Activated CD8-positive, alpha-beta T cell treated with anti-CD3 and anti-CD28 coated beads, Interleukin-2, amount 10 ng/mL, durations not matched to agents 7 days and 5 days (primary cell): ENCODE measurements around the gene APLF. TPM values are rescaled to one million over a fixed set of nuclear protein-coding genes. Genes with fewer than 3 reads are reported as not detected.

ENCODE experiments used
- ATAC-seq: fragments of 150-1000 bp; cut with Tn5 transposase; one replicate; pipeline ENCODE4 v1.10.0; 2021; ENCODE audit warnings: moderate library complexity
- CTCF ChIA-PET: fragments of 350-600 bp; sonication (Branson Sonifier 250); formaldehyde crosslinking; loops from one replicate; lab custom pipeline; 2021; ENCODE audit warnings: antibody characterized with exemption; lab: Charles Lee
- POLR2A ChIA-PET: fragments of 350-600 bp; sonication (Branson Sonifier 250); formaldehyde crosslinking; loops from one replicate; lab custom pipeline; 2021; ENCODE audit warnings: antibody characterized with exemption; lab: Charles Lee
- DNase-seq: peaks from one replicate; pipeline ENCODE4 v3.0.0-alpha.2; 2020
- H3K27ac Mint-ChIP-seq: one replicate; pipeline ENCODE4 v1.8.0; 2021; ENCODE audit warnings: mild to moderate bottlenecking, mixed read lengths
- H3K27me3 Mint-ChIP-seq: one replicate; pipeline ENCODE4 v1.8.0; 2021; ENCODE audit warnings: low read depth, mixed read lengths
- H3K36me3 Mint-ChIP-seq: one replicate; pipeline ENCODE4 v1.8.0; 2021; ENCODE audit warnings: low read depth, mixed read lengths
- H3K4me1 Mint-ChIP-seq: one replicate; pipeline ENCODE4 v1.8.0; 2021; ENCODE audit warnings: low read depth, mixed read lengths
- H3K4me3 Mint-ChIP-seq: one replicate; pipeline ENCODE4 v1.8.0; 2021; ENCODE audit warnings: mild to moderate bottlenecking, mixed read lengths
- H3K9me3 Mint-ChIP-seq: one replicate; pipeline ENCODE4 v1.8.0; 2022; ENCODE audit warnings: mixed read lengths; ENCODE audit not compliant: insufficient read depth
- total RNA-seq, 2 experiments: library from RNA; stranded (reverse); gene quantifications; one replicate each; pipeline ENCODE4 v1.2.3, GENCODE V29; 2021

Gene APLF
- total RNA-seq, 2 experiments from 2014 or later = 2.2 to 2.6 TPM

GRCh38 chr2:68612765-68613519 is 145.6 kb downstream of the APLF start:
- Mint-ChIP-seq H3K36me3 (peaks cover 3% of the 10 kb centered on the region), H3K4me1 (no peaks in the 10 kb centered on the region), H3K4me3 (no peak overlapping the region), H3K9me3 (peaks cover 15% of the 10 kb centered on the region), H3K27me3 (no peaks in the 10 kb centered on the region), H3K27ac (no peak overlapping the region)
- POLR2A ChIA-PET = no interaction called here
- ATAC-seq = no peak
- DNase-seq = no peak
- CTCF ChIA-PET = interaction anchor here (1.1 kb wide), 1 partner anchor 18 kb away, joined by 4 read pairs; no protein-coding TSS in a partner anchor

- no peak overlapping the region for H3K27ac Mint-ChIP-seq
- H3K27me3 Mint-ChIP-seq = no peaks in the 10 kb centered on the region
- no peaks in the 10 kb centered on the region for H3K4me1 Mint-ChIP-seq
- POLR2A ChIA-PET = no interaction called here
- CTCF ChIA-PET = no interaction called here
- ATAC-seq (no peak), DNase-seq (no peak)
- no peaks in the 10 kb centered on the region for H3K36me3 Mint-ChIP-seq
- H3K4me3 Mint-ChIP-seq = no peak overlapping the region
- H3K9me3 Mint-ChIP-seq = no peaks in the 10 kb centered on the region
These were observed 153.4 kb downstream of the APLF start for GRCh38 chr2:68620772-68621171.

GRCh38 chr2:68623820-68624219 is 156.4 kb downstream of the APLF start:
- CTCF ChIA-PET = interaction anchor here (1.1 to 2.2 kb wide), 2 partner anchors 29 to 85 kb away, joined by 3 to 8 read pairs; no protein-coding TSS in a partner anchor
- DNase-seq (no peak), ATAC-seq (no peak)
- H3K4me3 Mint-ChIP-seq = no peak overlapping the region
- peaks cover 7% of the 10 kb centered on the region for H3K27me3 Mint-ChIP-seq
- no peak overlapping the region for H3K27ac Mint-ChIP-seq
- H3K4me1 Mint-ChIP-seq = no peaks in the 10 kb centered on the region
- peaks cover 2% of the 10 kb centered on the region for H3K9me3 Mint-ChIP-seq
- POLR2A ChIA-PET = no interaction called here
- no peaks in the 10 kb centered on the region for H3K36me3 Mint-ChIP-seq

GRCh38 chr2:68627615-68628014 is 160.2 kb downstream of the APLF start:
- no peak for ATAC-seq
- no peaks in the 10 kb centered on the region for H3K4me1 Mint-ChIP-seq
- CTCF ChIA-PET = no interaction called here
- DNase-seq = no peak
- peaks cover 4% of the 10 kb centered on the region for H3K9me3 Mint-ChIP-seq
- H3K4me3 Mint-ChIP-seq = no peak overlapping the region
- no peaks in the 10 kb centered on the region for H3K36me3 Mint-ChIP-seq
- POLR2A ChIA-PET = no interaction called here
- H3K27ac Mint-ChIP-seq = no peak overlapping the region
- H3K27me3 Mint-ChIP-seq = peaks cover 13% of the 10 kb centered on the region

Other genes starting within 250 kb of the APLF start
- gene PPP3R1, start 215.1 kb upstream of the APLF start, total RNA-seq = 10 to 100 TPM; 67.6 to 71.8 TPM
- gene CNRIP1, start 147.6 kb upstream of the APLF start, total RNA-seq = not detected
- gene PLEK, start 102.3 kb upstream of the APLF start, total RNA-seq = 1 to 10 TPM; 4.5 to 4.7 TPM
- 1 to 10 TPM; 2.4 to 2.6 TPM for gene FBXO48, start 291 bp upstream of the APLF start, total RNA-seq
- gene PROKR1, start 176.0 kb downstream of the APLF start, total RNA-seq = not detected